HCT116 (cell line): ENCODE data around the gene CSN1S1. TPM values are rescaled to one million over a fixed set of nuclear protein-coding genes. Genes with fewer than 3 reads are reported as not detected.

ENCODE experiments used
- ATAC-seq: fragments of 200-7000 bp; cut with Tn5 transposase; 2 replicates; pipeline ENCODE4 v1.9.1; 2020; ENCODE audit warnings: mild to moderate bottlenecking, moderate library complexity
- BruUV-seq: library from RNA; stranded (reverse); fragments of 400-500 nt; replicated peaks from 2 replicates; lab custom pipeline; 2021; lab: Mats Ljungman, UMichigan
- CTCF ChIA-PET: fragments of 300-600 bp; sonication (Branson Sonifier 250); formaldehyde crosslinking; loops from one replicate; lab custom pipeline; 2021; ENCODE audit warnings: antibody characterized with exemption; lab: Charles Lee
- POLR2A ChIA-PET: fragments of 300-600, 350-600 bp; sonication (Branson Sonifier 250); formaldehyde crosslinking; loops from one replicate; lab custom pipeline; 2021; ENCODE audit warnings: antibody characterized with exemption; lab: Charles Lee
- RAD21 ChIA-PET, 2 experiments: fragments of 300-600 bp; sonication (Branson Sonifier 250); formaldehyde crosslinking; loops; one replicate each; lab custom pipeline; 2023; ENCODE audit warnings: low total read pairs in 2 of 2; ENCODE audit not compliant: uncharacterized antibody in 2 of 2, unreplicated experiment in 2 of 2, low non-redundant PET in 1 of 2; lab: Charles Lee
- DNase-seq: peaks from one replicate; pipeline ENCODE4 v3.0.0-alpha.2; 2010; ENCODE audit warnings: low read depth, low spot score
- H2AFZ ChIP-seq: fragments of 200-600 bp; shearing (Covaris generic), sonication (generic); 2 replicates; pipeline ENCODE4 v1.6.1; 2017; ENCODE audit warnings: low read depth, mixed run types, mixed read lengths, antibody characterized with exemption, low read length; ENCODE audit not compliant: poor library complexity, severe bottlenecking
- H3K27ac ChIP-seq: 2 replicates; pipeline ENCODE4 v1.5.1; 2012; ENCODE audit warnings: low read depth, low read length
- H3K27me3 ChIP-seq: fragments of 200-600 bp; sonication (generic); 2 replicates; pipeline ENCODE4 v1.6.1; 2016; ENCODE audit warnings: mixed run types, low read length, mixed read lengths; ENCODE audit not compliant: insufficient read depth
- H3K36me3 ChIP-seq, 2 experiments: fragments of 200-500 bp in 1 of 2; fragments of 200-600 bp in 1 of 2; sonication (Bioruptor generic) in 1 of 2; sonication (generic) in 1 of 2; 2 replicates each; pipeline versions ENCODE4 v1.5.1 to v1.6.1; 2014 to 2016; ENCODE audit warnings: low read length in 2 of 2, inconsistent platforms in 1 of 2, mixed read lengths in 1 of 2, mixed run types in 1 of 2; ENCODE audit not compliant: insufficient read depth in 2 of 2, control insufficient read depth in 1 of 2
- H3K4me1 ChIP-seq, 2 experiments: fragments of 200-600 bp in 1 of 2; sonication (generic) in 1 of 2; 2 replicates each; pipeline versions ENCODE4 v1.5.1 to v1.6.1; 2012 to 2017; ENCODE audit warnings: low read length in 2 of 2, inconsistent platforms in 1 of 2, mild to moderate bottlenecking in 1 of 2, mixed read lengths in 1 of 2, mixed run types in 1 of 2, moderate library complexity in 1 of 2; ENCODE audit not compliant: insufficient read depth in 2 of 2, control insufficient read depth in 1 of 2
- H3K4me2 ChIP-seq: fragments of 200-600 bp; sonication (generic); 2 replicates; pipeline ENCODE4 v1.6.1; 2017; ENCODE audit warnings: mixed run types, low read length, mixed read lengths
- H3K4me3 ChIP-seq, 2 experiments: fragments of 200-600 bp in 1 of 2; sonication (generic) in 1 of 2; replicated peaks in 1 of 2; 2 replicates each; pipeline ENCODE4 v1.5.1; 2011 to 2016; ENCODE audit warnings: low read length in 2 of 2, control low read depth in 1 of 2, low read depth in 1 of 2, mild to moderate bottlenecking in 1 of 2, mixed read lengths in 1 of 2, mixed run types in 1 of 2
- H3K79me2 ChIP-seq: fragments of 200-600 bp; sonication (generic); 2 replicates; pipeline ENCODE4 v1.6.1; 2017; ENCODE audit warnings: mild to moderate bottlenecking, mixed run types, low read length, moderate library complexity, mixed read lengths; ENCODE audit not compliant: insufficient read depth
- H3K9ac ChIP-seq: fragments of 200-600 bp; sonication (generic); 2 replicates; pipeline ENCODE4 v1.6.1; 2016; ENCODE audit warnings: low read length, mixed read lengths
- H3K9me2 ChIP-seq: fragments of 200-600 bp; sonication (generic), shearing (Covaris generic); 2 replicates; pipeline ENCODE4 v1.6.1; 2017; ENCODE audit warnings: mixed run types, mild to moderate bottlenecking, moderate library complexity; ENCODE audit not compliant: insufficient read depth
- H3K9me3 ChIP-seq, 2 experiments: fragments of 200-500 bp in 1 of 2; fragments of 200-600 bp in 1 of 2; sonication (Bioruptor generic) in 1 of 2; sonication (generic) in 1 of 2; 2 replicates each; pipeline ENCODE4 v1.6.1; 2014 to 2017; ENCODE audit warnings: low read length in 2 of 2, mixed read lengths in 2 of 2, inconsistent platforms in 1 of 2, low read depth in 1 of 2, mild to moderate bottlenecking in 1 of 2, mixed run types in 1 of 2, moderate library complexity in 1 of 2; ENCODE audit not compliant: control insufficient read depth in 1 of 2, insufficient read depth in 1 of 2
- H4K20me1 ChIP-seq: fragments of 200-600 bp; sonication (generic), shearing (Covaris generic); 2 replicates; pipeline ENCODE4 v1.6.1; 2017; ENCODE audit warnings: mixed run types, mild to moderate bottlenecking, moderate library complexity; ENCODE audit not compliant: insufficient read depth
- CBX3 ChIP-seq: IDR thresholded peaks from 2 replicates; pipeline ENCODE4 v1.6.1; 2012; ENCODE audit warnings: low read depth
- CEBPB ChIP-seq: IDR thresholded peaks from 2 replicates; pipeline ENCODE4 v1.6.1; 2012; ENCODE audit warnings: low read depth
- EGR1 ChIP-seq: IDR thresholded peaks from 2 replicates; pipeline ENCODE4 v1.6.1; 2012; ENCODE audit warnings: low read depth
- ELF1 ChIP-seq: IDR thresholded peaks from 2 replicates; pipeline ENCODE4 v1.6.1; 2012; ENCODE audit warnings: low read depth, borderline replicate concordance
- EZH2 ChIP-seq: fragments of 200-600 bp; sonication (generic); IDR thresholded peaks from 2 replicates; pipeline ENCODE4 v1.6.1; 2017; ENCODE audit warnings: antibody characterized with exemption, mixed run types
- RAD21 ChIP-seq: IDR thresholded peaks from 2 replicates; pipeline ENCODE4 v1.6.1; 2012; ENCODE audit warnings: low read depth, mild to moderate bottlenecking
- SIN3A ChIP-seq: IDR thresholded peaks from 2 replicates; pipeline ENCODE4 v1.6.1; 2012; ENCODE audit warnings: low read depth
- TCF7L2 ChIP-seq: IDR thresholded peaks from 2 replicates; pipeline ENCODE4 v1.7.0; 2011; ENCODE audit warnings: borderline replicate concordance, inconsistent platforms; ENCODE audit not compliant: insufficient read depth, insufficient read length; ENCODE audit errors: extremely low read depth
- YY1 ChIP-seq: IDR thresholded peaks from 2 replicates; pipeline ENCODE4 v1.6.1; 2011; ENCODE audit warnings: low read length, low read depth, moderate library complexity, mild to moderate bottlenecking; ENCODE audit not compliant: insufficient replicate concordance; ENCODE audit errors: extremely low read depth
- ZFX ChIP-seq: fragments of 450-650 bp; IDR thresholded peaks from 2 replicates; pipeline ENCODE4 v1.6.1; 2017
- intact Hi-C: fragments of 100-400 bp; cut with micrococcal nuclease; formaldehyde crosslinking; loops from 2 replicates; pipeline ENCODE4 v1.10.0; 2022
- total RNA-seq: library from RNA; stranded (reverse); gene quantifications from one replicate; pipeline ENCODE4 v1.2.1, GENCODE V29; 2021; ENCODE audit not compliant: unreplicated experiment
- TF ChIP-seq, protein P1 (sequence below): IDR thresholded peaks from 2 replicates; pipeline ENCODE4 v1.6.1; 2012
- TF ChIP-seq, protein P2 (sequence below): IDR thresholded peaks from 2 replicates; pipeline ENCODE4 v1.6.1; 2011; ENCODE audit warnings: mild to moderate bottlenecking, low read length, moderate library complexity; ENCODE audit not compliant: insufficient replicate concordance; ENCODE audit errors: extremely low read depth

Gene CSN1S1
- total RNA-seq, 1 experiment from 2014 or later, result not detected

DNA sequence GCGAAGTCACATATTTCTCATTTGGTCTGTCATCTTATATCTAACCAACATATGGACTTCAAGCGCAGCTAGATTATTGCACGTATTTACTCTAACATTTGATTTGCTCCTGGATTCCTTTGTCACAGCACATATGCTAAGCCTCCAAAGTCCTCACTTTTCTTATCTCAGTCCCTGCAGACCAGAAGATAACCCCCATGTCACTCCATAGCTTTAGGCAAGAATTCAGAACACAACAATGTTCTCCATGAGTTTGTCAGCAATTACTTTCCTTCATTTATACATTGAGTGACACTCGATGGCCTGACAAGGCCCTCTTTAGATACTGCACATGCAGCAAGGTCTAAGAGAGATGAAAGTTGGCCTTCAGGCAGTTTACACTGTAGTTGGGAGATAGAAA is 60.1 kb downstream of the CSN1S1 start:
- intact Hi-C loops, result no loop called here
- no peaks in the 10 kb centered on the region for H3K4me1 ChIP-seq
- H3K27me3 ChIP-seq, result no peaks in the 10 kb centered on the region
- TF ChIP-seq, protein P1, sequence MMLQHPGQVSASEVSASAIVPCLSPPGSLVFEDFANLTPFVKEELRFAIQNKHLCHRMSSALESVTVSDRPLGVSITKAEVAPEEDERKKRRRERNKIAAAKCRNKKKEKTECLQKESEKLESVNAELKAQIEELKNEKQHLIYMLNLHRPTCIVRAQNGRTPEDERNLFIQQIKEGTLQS, result no peak
- TF ChIP-seq CEBPB (no peak), EGR1 (no peak), ELF1 (no peak), RAD21 (no peak), EZH2 (no peak), CBX3 (no peak), SIN3A (no peak), YY1 (no peak), TCF7L2 (no peak), ZFX (no peak)
- TF ChIP-seq, protein P2, sequence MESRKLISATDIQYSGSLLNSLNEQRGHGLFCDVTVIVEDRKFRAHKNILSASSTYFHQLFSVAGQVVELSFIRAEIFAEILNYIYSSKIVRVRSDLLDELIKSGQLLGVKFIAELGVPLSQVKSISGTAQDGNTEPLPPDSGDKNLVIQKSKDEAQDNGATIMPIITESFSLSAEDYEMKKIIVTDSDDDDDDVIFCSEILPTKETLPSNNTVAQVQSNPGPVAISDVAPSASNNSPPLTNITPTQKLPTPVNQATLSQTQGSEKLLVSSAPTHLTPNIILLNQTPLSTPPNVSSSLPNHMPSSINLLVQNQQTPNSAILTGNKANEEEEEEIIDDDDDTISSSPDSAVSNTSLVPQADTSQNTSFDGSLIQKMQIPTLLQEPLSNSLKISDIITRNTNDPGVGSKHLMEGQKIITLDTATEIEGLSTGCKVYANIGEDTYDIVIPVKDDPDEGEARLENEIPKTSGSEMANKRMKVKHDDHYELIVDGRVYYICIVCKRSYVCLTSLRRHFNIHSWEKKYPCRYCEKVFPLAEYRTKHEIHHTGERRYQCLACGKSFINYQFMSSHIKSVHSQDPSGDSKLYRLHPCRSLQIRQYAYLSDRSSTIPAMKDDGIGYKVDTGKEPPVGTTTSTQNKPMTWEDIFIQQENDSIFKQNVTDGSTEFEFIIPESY, result no peak
- TF ChIP-seq, all 23 proteins: peak for 0
- no peak for DNase-seq
- Histone ChIP-seq H2AFZ (no peak overlapping the region), H3K4me2 (no peak overlapping the region), H3K9me2 (peaks cover 4% of the 10 kb centered on the region; the same call in 1 of the 2 replicates), H3K36me3 (no peaks in the 10 kb centered on the region), H4K20me1 (no peaks in the 10 kb centered on the region), H3K9me3 (no peaks in the 10 kb centered on the region), H3K79me2 (no peaks in the 10 kb centered on the region), H3K27ac (no peak overlapping the region), H3K9ac (no peak overlapping the region), H3K4me3 (no peak overlapping the region)
- no TSS peak for BruUV-seq
- no peak for ATAC-seq
- ChIA-PET POLR2A (no interaction called here), CTCF (no interaction called here), RAD21 (no interaction called here)
